ENCODE results near the gene FBF1. TPM values are rescaled to one million over a fixed set of nuclear protein-coding genes. Genes with fewer than 3 reads are reported as not detected.
A peak's percentile ranks its signal among the peaks of the same experiment; 100 is the strongest.

The FBF1 gene
- total RNA-seq, 2 donors from 2014 or later = 2.6 to 4.2 TPM

DNA sequence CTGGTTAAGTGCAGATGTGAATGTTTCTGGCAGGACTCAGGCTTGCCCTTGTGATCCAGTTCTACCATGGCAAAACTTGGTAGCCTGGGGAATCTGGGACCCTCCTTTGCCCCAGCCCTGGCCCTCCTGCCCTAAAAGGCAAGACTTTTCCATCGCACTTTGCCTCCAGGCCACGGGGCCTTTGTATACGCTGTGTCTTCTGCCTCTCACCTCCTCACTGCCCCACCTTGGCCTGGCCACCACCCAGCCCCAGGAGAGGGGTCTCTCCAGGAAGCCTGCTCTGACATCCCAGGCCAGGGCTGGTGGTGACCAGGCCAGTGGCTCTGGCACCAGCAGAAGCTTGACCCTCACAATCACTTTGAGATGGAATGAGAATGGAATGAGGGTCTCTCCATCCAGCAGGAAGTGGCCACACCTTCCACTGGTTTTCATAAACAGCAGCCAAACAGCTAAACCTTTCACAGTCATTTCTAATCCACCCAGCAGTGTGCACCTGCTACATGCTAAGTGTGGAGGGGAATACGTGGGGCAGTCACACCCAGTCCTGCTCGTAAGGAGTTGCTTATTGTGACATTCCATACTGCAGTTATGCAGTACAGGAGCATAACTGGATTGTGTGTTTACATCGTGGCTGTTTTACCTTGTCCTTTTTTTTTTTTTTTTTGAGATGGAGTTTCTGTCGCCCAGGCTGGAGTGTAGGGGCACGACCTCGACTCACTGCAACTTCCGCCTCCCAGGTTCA is 34.5 kb downstream of the FBF1 start:
- ATAC-seq (no peak), DNase-seq (no peak)
- no peaks in the 10 kb centered on the region for H3K9me3 ChIP-seq
- H3K4me3 ChIP-seq = no peak overlapping the region
- intact Hi-C loops (cut with DNase I) = loop anchor here (5.0 kb wide), 1 partner anchor 101 kb away; no protein-coding TSS in a partner anchor
- H3K36me3 ChIP-seq (replicated peaks in 1 of 2; ENCODE audit: insufficient read depth in 1 of 2, low read depth in 2 of 2) = peaks cover 0 to 6% of the 10 kb centered on the region in 2 donors
- peaks cover 19% of the 10 kb centered on the region for H3K4me1 ChIP-seq
- H3K27me3 ChIP-seq = no peaks in the 10 kb centered on the region
- peak overlapping the region in 1 of 4 donors; percentile 6 for H3K27ac ChIP-seq
- 88 to 89% methylated on average over 9 to 10 of the region's 10 CpGs for WGBS, 2 donors
- no peak for TF ChIP-seq POLR2A (IDR thresholded peaks at IDR 0.05)
- no peak for TF ChIP-seq CTCF (IDR thresholded peaks at IDR 0.05)

DNA sequence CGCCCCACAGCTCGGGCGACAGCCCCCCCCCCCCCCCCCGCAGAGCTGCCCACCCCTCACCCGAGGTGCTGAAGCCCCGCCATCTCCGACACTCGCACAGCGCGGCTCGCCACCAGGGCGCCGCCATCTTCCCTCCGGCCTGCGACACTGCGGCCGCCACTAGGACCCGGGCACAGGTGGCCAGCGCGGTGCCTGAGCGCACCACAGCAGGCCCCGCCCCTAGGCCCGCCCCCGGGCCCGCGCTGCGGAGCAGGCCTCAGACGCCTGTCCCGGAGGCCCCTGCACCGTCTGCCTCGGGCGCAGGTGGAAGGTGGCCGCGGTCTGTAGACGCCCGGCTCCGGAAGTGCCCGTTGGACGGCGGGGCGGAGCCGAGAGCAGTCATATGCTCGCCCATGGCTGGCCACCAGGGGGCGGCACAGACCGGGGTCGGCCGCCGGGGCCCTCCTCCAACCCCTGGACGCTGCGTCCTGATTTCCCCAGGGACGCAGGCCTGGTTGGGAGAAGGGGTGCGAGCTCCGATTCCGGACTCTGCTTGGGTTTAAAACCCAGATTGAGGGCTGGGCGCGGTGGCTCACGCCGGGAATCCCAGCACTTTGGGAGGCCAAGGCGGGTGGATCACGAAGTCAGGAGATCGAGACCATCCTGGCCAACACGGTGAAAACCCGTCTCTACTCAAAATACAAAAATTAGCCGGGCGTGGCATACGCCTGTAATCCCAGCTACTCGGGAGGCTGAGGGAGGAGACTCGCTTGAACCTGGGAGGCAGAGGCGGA is 35.9 kb downstream of the FBF1 start, which contains the start of gene MRPL38:
TSS of gene MRPL38 (minus strand) at position 136 of the 773 bp plus-strand sequence. CDS start at position 127, 9 bp downstream.
- intact Hi-C loops (cut with DNase I) = loop anchor here (5.0 kb wide), 1 partner anchor 102 kb away; no protein-coding TSS in a partner anchor
- peak; percentile 96 for ATAC-seq
- Histone ChIP-seq H3K36me3 (replicated peaks in 1 of 2; ENCODE audit: insufficient read depth in 1 of 2, low read depth in 2 of 2) (peaks cover under 1 to 11% of the 10 kb centered on the region in 2 donors), H3K27ac (peak within 1 kb of the TSS; percentile 82 to 96 (median 92)), H3K4me1 (peaks cover 19% of the 10 kb centered on the region), H3K4me3 (peak within 1 kb of the TSS; percentile 84 to 91), H3K9me3 (no peaks in the 10 kb centered on the region), H3K27me3 (no peaks in the 10 kb centered on the region)
- DNase-seq = peak; percentile 96 to 98 (median 96)
- TF ChIP-seq POLR2A (IDR thresholded peaks at IDR 0.05) = peak; percentile 67 to 85 (median 69)
- peak; percentile 97 to 100 (median 99) for TF ChIP-seq CTCF (IDR thresholded peaks at IDR 0.05)
- 3 to 5% methylated on average over 17 to 38 of the region's 69 CpGs for WGBS, 2 donors

DNA sequence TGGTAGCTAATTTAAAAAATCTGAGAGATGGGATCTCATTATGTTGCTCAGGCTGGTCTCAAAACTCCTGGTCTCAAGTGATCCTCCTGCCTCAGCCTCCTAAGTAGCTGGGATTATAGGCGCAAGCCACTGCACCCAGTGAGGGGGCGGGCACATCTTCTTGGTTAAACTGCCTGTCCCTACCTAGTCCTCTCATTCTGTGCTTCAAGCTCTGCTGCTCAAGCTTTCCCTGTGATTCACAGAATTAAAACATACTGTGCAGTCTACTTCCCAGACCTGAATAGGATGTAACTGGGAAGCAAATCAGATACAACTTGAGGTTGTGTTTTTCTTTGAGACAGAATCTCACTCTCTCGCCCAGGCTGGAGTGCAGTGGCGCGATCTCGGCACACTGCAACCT is 38.4 kb downstream of the FBF1 start:
- no peaks in the 10 kb centered on the region for H3K27me3 ChIP-seq
- peaks cover 8 to 18% of the 10 kb centered on the region in 2 donors for H3K36me3 ChIP-seq (replicated peaks in 1 of 2; ENCODE audit: insufficient read depth in 1 of 2, low read depth in 2 of 2)
- H3K27ac ChIP-seq = no peak overlapping the region
- TF ChIP-seq CTCF (IDR thresholded peaks at IDR 0.05) (no peak), POLR2A (IDR thresholded peaks at IDR 0.05) (no peak)
- no peak overlapping the region for H3K4me3 ChIP-seq
- 88% methylated on average over 6 of the region's 6 CpGs for WGBS, 2 donors
- H3K4me1 ChIP-seq = peaks cover 20% of the 10 kb centered on the region
- no peak for DNase-seq
- no peak for ATAC-seq
- intact Hi-C loops (cut with DNase I) = no loop called here
- H3K9me3 ChIP-seq = no peaks in the 10 kb centered on the region

GRCh38 chr17:75901727-75902126 is 39.1 kb downstream of the FBF1 start:
- intact Hi-C loops (cut with DNase I) = no loop called here
- no peaks in the 10 kb centered on the region for H3K9me3 ChIP-seq
- H3K4me3 ChIP-seq = no peak overlapping the region
- H3K27me3 ChIP-seq = no peaks in the 10 kb centered on the region
- DNase-seq (no peak), ATAC-seq (no peak)
- H3K36me3 ChIP-seq (replicated peaks in 1 of 2; ENCODE audit: insufficient read depth in 1 of 2, low read depth in 2 of 2) = peaks cover 8 to 18% of the 10 kb centered on the region in 2 donors
- WGBS, 2 donors = 85 to 88% methylated on average over 16 to 17 of the region's 18 CpGs
- peaks cover 26% of the 10 kb centered on the region for H3K4me1 ChIP-seq
- H3K27ac ChIP-seq = no peak overlapping the region
- TF ChIP-seq CTCF (IDR thresholded peaks at IDR 0.05) (no peak), POLR2A (IDR thresholded peaks at IDR 0.05) (no peak)
